ENCODE results near the gene HMOX1. TPM values are rescaled to one million over a fixed set of nuclear protein-coding genes. Genes with fewer than 3 reads are reported as not detected.
A peak's percentile ranks its signal among the peaks of the same experiment; 100 is the strongest.

HMOX1 gene
- total RNA-seq (29.2 and 41.1 TPM in 2 replicates), polyA plus RNA-seq (69.1 and 77.4 TPM in 2 replicates), polyA minus RNA-seq (24.8 and 26.4 TPM in 2 replicates), Bru-seq, nascent RNA (percentile 73 among the genes with signal in this experiment), BruChase-seq, experiment 1, labeled RNA remaining after a 6-hour chase (percentile 65 among the genes with signal in this experiment), BruChase-seq, experiment 2, labeled RNA remaining after a 2-hour chase (percentile 59 among the genes with signal in this experiment)
- 37.6 and 57.9 TPM in 2 replicates for polyA plus RNA-seq (2011; cell fraction: cytosol; rRNA removed)
- 22.6 and 34.8 TPM in 2 replicates for polyA plus RNA-seq (2011; cell fraction: nucleus; rRNA removed)
- polyA plus RNA-seq (2012), result 65.7 and 77.0 TPM in 2 replicates
- 13.3 TPM for polyA minus RNA-seq (2011; cell fraction: cytosol; rRNA and poly(A)+ RNA removed)
- 10.7 and 20.2 TPM in 2 replicates for polyA minus RNA-seq (2011; cell fraction: nucleus; rRNA and poly(A)+ RNA removed)
- long read RNA-seq, transcript HMOX1-201 (5 exons, 1,822 nt), result major isoform, 11 of 20 reads
- long read RNA-seq, partial matches to known transcripts, result 9 of 20 reads
- long read RNA-seq, other reads (novel, unspliced or antisense), result 0 of 20 reads

- DNase-seq (ENCODE audit: low read depth, low spot score), result peak; percentile 86
- POLR2A ChIA-PET, result interaction anchor here (1.1 to 1.2 kb wide), 2 partner anchors 9 to 20 kb away, joined by 4 to 8 read pairs; no protein-coding TSS in a partner anchor
- Histone ChIP-seq H3K36me3 (ENCODE audit: control insufficient read depth in 2 of 2, extremely low read depth in 1 of 2, insufficient read depth in 2 of 2, low read length in 2 of 2) (peaks cover 2 to 12% of the 10 kb centered on the region in 2 experiments), H3K4me1 (ENCODE audit: control insufficient read depth, extremely low read depth, insufficient read depth, low read length) (peaks cover 34% of the 10 kb centered on the region), H3K4me2 (ENCODE audit: insufficient read depth, low read length) (peak within 1 kb of the TSS; percentile 83), H2AFZ (ENCODE audit: low read depth, low read length) (peak within 1 kb of the TSS; percentile 87), H3K27me3 (ENCODE audit: control insufficient read depth in 2 of 2, insufficient read depth in 2 of 2, low read length in 2 of 2) (no peaks in the 10 kb centered on the region), H3K27ac (ENCODE audit: insufficient read depth, low read depth, low read length) (peak within 1 kb of the TSS; percentile 57), H3K9me3 (replicated peaks; ENCODE audit: control insufficient read depth, insufficient read depth, low read length) (no peaks in the 10 kb centered on the region), H3K9ac (replicated peaks; ENCODE audit: extremely low read depth, insufficient read depth, low read length) (peak within 1 kb of the TSS; percentile 84), H3K9me1 (replicated peaks; ENCODE audit: control insufficient read depth, extremely low read depth, insufficient read depth, low read length) (no peaks in the 10 kb centered on the region), H3K4me3 (replicated peaks in 1 of 3; ENCODE audit: insufficient read depth in 1 of 3, low read depth in 1 of 3, low read length in 3 of 3) (peak within 1 kb of the TSS; percentile 59 to 84 (median 82)), H4K20me1 (replicated peaks; ENCODE audit: control insufficient read depth, extremely low read depth, insufficient read depth, low read length) (no peaks in the 10 kb centered on the region), H3K79me2 (ENCODE audit: control insufficient read depth, insufficient read depth, low read length) (peaks cover 13% of the 10 kb centered on the region)
- intact Hi-C loops (cut with micrococcal nuclease), result loop anchor here (1.0 to 2.0 kb wide), 2 partner anchors 16 to 30 kb away; no protein-coding TSS in a partner anchor
- TF ChIP-seq JUN (IDR thresholded peaks at IDR 0.05; ENCODE audit: borderline replicate concordance, insufficient read depth, insufficient read length, low read depth), result no peak
- TF ChIP-seq POLR2AphosphoS5 (IDR thresholded peaks at IDR 0.05; ENCODE audit: insufficient read depth, low read depth, low read length), result peak; percentile 88
- no peak for TF ChIP-seq GATA2 (IDR thresholded peaks at IDR 0.05; ENCODE audit: insufficient read depth, insufficient read length, low read depth, low read length)
- no peak for TF ChIP-seq FOS (IDR thresholded peaks at IDR 0.05; ENCODE audit: borderline replicate concordance, insufficient read depth, low read length)
- TF ChIP-seq MYC (IDR thresholded peaks at IDR 0.05; ENCODE audit: low read depth, low read length), result no peak
- peak; percentile 92 for TF ChIP-seq POLR2A (IDR thresholded peaks at IDR 0.05; ENCODE audit: low read depth, low read length)
- peak; percentile 92 for TF ChIP-seq MAX (IDR thresholded peaks at IDR 0.05; ENCODE audit: insufficient read depth, insufficient read length)
- no peak for TF ChIP-seq EZH2 (IDR thresholded peaks at IDR 0.05; ENCODE audit: borderline replicate concordance, low read depth, low read length, severe bottlenecking)
- TF ChIP-seq CTCF (IDR thresholded peaks at IDR 0.05; ENCODE audit: extremely low read depth in 1 of 2, insufficient read depth in 1 of 2, low read depth in 1 of 2, low read length in 2 of 2), result peak in 1 of 2 donors; percentile 14
- BruUV-seq (replicated peaks), result TSS peak; percentile 23
- peak; percentile 79 for FAIRE-seq
- CTCF ChIA-PET, result interaction anchor here (0.7 to 3.3 kb wide), 7 partner anchors 9 to 30 kb away, joined by 3 to 32 read pairs (median 3); no protein-coding TSS in a partner anchor
- dilution Hi-C loops (cut with MboI; ENCODE audit: extremely low pct_ligation_motif_present, low sequenced_read_pairs), result no loop called here
Measured at GRCh38 chr22:35380537-35381423, at the start of gene HMOX1. TSS of gene HMOX1 (plus strand) at chr22:35381096. CDS start at chr22:35381174, 78 bp downstream.

Measured in endothelial cell of umbilical vein (primary cell).